GM19193 (cell line): Measurements from ENCODE around the gene FAM149B1.

Experiments used
- POLR2A ChIP-seq: IDR thresholded peaks from 4 replicates; pipeline ENCODE4 v1.6.1; 2011; ENCODE audit not compliant: insufficient read depth, insufficient read length; ENCODE audit errors: extremely low read depth

The FAM149B1 gene

GRCh38 chr10:73218431-73219191 is 50.7 kb downstream of the FAM149B1 start:
- TF ChIP-seq POLR2A, result no peak

DNA sequence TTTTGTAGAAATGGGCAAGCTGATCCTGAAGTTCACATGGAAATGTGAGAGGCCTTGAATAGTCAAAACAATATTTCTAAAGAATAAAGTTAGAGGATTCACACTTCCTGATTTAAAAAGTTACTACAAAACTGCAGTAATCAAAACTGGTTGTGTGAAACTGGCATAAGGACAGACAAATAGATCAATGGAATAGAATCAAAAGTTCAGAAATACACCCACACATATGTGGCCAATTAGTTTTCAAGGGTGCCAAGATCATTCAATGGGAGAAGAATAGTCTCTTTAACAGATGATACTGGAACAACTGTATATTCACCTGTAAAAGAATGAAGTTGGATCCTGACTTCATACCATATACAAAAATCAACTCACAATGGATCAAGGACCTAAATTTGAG is 51.5 kb downstream of the FAM149B1 start:
- no peak for TF ChIP-seq POLR2A

- TF ChIP-seq POLR2A, result no peak
Observed at GRCh38 chr10:73220989-73221388, 53.1 kb downstream of the FAM149B1 start.

- TF ChIP-seq POLR2A, result no peak
Observed at GRCh38 chr10:73225518-73225917, 57.6 kb downstream of the FAM149B1 start.

GRCh38 chr10:73226663-73227062 is 58.7 kb downstream of the FAM149B1 start:
- no peak for TF ChIP-seq POLR2A

DNA sequence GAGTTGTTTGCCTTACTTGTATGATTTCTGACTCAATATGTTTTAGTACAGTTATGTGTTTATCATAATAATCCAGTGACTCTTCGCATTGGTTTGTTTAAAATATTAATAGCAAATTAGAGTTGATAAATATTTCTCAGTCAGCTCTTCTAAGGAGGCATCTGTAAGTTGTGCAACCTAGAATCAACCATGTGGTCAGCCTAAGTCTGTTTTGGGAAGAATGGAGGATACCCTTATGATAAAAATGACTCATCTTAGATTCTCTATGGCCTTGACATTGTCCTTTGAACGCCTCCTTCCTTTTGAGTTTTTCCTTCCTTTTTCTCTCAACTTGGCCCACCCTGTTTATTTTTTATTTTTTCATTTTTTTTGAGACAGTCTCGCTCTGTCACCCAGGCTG is 60.3 kb downstream of the FAM149B1 start:
- TF ChIP-seq POLR2A, result no peak

GRCh38 chr10:73229567-73229966 is 61.6 kb downstream of the FAM149B1 start:
- no peak for TF ChIP-seq POLR2A

DNA sequence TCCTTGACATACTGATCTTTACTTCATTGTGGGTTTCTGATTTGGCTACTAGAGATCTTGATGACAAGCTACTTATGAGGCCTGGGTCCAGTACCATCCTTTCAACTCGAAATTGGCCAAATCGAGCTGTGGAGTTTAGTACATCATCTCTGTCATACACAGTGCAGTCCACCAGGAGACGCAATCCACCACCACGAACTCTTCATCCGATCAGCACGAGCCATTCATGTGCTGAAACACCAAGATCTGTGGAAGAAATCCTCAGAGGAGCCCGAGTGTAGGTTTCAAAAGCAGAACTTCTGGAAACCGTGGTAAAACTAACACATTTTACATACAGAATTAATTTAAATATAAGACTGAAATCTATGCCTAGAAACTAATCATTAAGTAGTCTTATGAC is 65.0 kb downstream of the FAM149B1 start:
- TF ChIP-seq POLR2A, result no peak

DNA sequence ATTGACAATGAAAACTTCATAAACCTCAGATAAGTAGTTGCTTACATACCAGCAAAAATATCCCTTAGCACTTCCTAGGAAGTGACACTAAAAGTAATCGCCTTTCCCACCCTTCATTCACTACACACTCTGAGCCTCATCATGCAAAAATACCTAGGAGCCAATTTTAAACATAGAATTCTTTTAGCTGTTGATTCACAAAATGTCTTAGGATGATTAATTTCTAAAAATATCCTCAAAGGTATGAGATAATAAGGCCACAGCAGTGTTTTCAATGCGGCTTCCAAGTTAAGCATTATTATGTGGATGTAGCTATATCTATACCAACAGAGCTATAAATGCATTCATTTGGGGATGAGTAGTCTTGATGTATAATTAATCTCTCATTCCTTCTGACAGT is 66.0 kb downstream of the FAM149B1 start:
- no peak for TF ChIP-seq POLR2A

- no peak for TF ChIP-seq POLR2A
Observed at GRCh38 chr10:73234695-73235094, 66.8 kb downstream of the FAM149B1 start.

DNA sequence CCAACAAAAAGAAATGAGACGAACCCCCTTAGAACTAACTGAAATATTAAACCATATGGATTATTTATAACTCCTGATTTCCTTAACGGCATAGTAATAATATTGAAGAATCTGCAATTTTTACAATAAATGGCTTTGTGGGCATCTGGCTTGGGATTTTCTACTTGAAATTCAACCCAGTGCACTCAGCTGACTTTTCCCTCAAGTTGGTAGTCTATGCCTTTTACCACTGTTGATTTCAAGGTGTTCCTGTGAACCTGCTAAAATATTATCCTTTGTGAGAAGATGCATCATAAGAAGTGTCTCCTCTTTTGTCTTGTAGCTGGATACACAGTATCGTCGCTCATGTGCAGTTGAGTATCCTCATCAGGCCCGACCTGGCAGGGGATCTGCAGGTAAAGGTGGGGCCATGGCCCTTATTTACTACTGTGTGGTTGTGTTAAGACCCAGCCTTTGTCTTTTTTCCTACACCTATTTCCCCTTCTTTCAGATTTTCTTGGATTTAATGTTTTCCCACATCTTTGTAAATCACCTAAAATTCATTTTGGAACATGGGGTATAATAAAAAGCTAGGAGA is 71.2 kb downstream of the FAM149B1 start:
- no peak for TF ChIP-seq POLR2A

GRCh38 chr10:73239908-73240307 is 72.0 kb downstream of the FAM149B1 start:
- TF ChIP-seq POLR2A, result no peak

- no peak for TF ChIP-seq POLR2A
Observed at GRCh38 chr10:73244866-73245477, 77.1 kb downstream of the FAM149B1 start.

- no peak for TF ChIP-seq POLR2A
Observed at GRCh38 chr10:73246322-73246645, 78.4 kb downstream of the FAM149B1 start.

- peak; percentile 97 for TF ChIP-seq POLR2A
Observed at GRCh38 chr10:73246646-73247508, 79.0 kb downstream of the FAM149B1 start, which contains the start of gene DNAJC9. DNAJC9 (minus strand) TSS chr10:73247255; CDS start chr10:73247189, 66 bp downstream.
